GM18867 (cell line): ENCODE data around the gene MED27.

Experiments
- ATAC-seq: cut with Tn5 transposase; IDR thresholded peaks from one replicate; pipeline ENCODE4 v1.9.1; 2021; ENCODE audit warnings: mild to moderate bottlenecking, moderate library complexity; ENCODE audit not compliant: unreplicated experiment

The MED27 gene

DNA sequence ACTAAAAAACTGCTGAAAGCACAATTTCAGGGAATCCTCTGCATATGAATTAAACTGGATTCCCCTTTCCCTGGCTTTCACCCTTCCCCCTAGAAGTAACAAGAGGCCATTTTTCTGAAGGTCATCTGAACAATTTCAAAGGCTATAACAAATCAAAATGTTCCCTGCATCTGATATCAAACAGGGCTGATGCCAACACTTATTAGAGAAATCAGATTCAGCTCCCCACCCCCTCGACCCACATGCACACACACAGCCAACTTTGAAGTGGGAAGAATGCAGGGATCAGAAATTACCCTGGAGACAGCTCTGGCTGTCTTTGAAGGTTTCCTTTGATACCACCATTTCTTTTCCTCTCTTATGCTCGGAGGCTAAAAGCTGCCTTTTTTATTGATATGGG lies 190.7 kb downstream of the MED27 start:
- no peak for ATAC-seq

DNA sequence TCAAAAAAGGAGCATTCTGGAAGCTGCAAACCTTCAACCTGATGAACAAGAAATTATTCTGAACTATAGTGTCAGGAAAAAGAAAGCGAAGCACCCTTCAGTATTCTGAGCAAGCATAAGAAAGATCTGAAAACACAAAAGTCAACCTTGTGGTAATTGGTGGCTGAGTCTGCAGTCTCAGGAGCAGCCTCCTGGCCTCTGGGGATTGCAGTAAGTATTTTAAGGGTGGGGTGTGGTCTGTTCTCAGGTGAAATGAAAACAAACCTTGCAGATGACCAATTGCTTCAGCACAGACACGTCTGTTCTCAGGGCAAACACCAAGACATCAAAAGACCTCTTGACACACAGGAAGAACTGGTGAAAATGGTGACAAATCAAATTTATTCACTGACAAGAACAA lies 192.0 kb downstream of the MED27 start:
- no peak for ATAC-seq

GRCh38 chr9:131886826-131887225 lies 192.8 kb downstream of the MED27 start:
- ATAC-seq = no peak

DNA sequence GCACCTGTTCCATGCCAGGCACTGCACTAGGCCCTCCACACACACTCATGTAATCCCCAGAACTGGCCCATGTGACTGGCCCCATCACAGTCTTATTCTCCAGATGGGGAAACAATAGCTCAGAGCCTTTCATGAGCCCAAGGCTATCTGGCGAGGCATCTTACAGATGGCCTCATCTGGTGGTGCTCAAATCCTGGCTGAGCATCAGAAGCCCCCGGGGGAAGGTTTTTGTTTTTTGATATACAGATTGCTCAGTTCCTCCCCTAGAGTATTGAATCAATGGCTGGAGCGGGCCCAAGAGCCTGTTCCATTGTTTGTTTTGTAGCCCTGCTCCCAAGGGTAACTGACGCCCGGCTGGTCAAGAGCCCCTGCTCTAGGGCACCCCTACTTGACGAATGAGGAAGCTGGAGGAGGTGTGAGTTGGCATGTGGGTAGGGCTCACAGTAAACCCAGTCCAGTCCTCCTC lies 194.5 kb downstream of the MED27 start:
- ATAC-seq = no peak

- ATAC-seq = no peak
Observed at GRCh38 chr9:131884222-131884621, 195.4 kb downstream of the MED27 start.

DNA sequence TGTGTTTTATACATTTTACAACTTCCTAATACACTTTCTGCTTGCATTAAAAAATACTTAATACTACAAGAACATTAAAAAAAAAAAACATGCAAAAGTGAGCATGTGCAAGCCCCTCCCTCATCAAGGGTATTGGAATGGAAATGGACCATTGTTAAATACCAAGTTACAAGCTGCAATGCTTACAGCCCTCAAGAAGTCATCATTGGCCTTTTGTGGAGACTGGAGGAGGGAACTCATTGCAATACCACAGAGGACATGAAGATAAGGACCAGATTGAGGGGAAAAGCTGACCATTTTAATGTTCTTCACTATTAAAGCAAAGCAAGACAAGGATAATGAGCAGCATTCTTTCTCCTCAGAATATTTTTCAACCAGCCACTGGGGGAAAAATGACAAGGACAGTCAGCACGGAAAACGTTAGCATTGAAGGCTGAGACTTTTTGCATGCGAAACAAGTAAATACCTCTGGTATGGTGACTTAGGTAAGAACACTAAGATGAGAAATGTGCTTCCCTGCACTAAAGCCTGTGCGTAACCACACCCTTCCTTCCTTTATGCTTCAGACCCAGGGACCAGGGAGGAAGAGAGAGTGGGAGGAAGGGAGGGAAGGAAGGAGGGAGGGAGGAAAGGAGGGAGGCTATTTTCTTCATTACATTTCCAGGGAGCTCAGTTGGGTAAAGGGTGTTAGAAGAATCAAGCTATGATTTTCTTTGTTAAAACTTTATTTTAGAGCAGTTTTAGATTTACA lies 198.7 kb downstream of the MED27 start:
- no peak for ATAC-seq

- ATAC-seq = no peak
Observed at GRCh38 chr9:131879911-131880290, 199.8 kb downstream of the MED27 start.

- ATAC-seq = no peak
Observed at GRCh38 chr9:131879181-131879910, 200.3 kb downstream of the MED27 start.

GRCh38 chr9:131876486-131876885 lies 203.2 kb downstream of the MED27 start:
- ATAC-seq = no peak

- ATAC-seq = no peak
Observed at GRCh38 chr9:131875828-131876485, 203.7 kb downstream of the MED27 start.

GRCh38 chr9:131874916-131875670 lies 204.6 kb downstream of the MED27 start:
- ATAC-seq = no peak

- no peak for ATAC-seq
Observed at GRCh38 chr9:131874447-131874846, 205.2 kb downstream of the MED27 start.

- ATAC-seq = no peak
Observed at GRCh38 chr9:131873891-131874440, 205.7 kb downstream of the MED27 start.

DNA sequence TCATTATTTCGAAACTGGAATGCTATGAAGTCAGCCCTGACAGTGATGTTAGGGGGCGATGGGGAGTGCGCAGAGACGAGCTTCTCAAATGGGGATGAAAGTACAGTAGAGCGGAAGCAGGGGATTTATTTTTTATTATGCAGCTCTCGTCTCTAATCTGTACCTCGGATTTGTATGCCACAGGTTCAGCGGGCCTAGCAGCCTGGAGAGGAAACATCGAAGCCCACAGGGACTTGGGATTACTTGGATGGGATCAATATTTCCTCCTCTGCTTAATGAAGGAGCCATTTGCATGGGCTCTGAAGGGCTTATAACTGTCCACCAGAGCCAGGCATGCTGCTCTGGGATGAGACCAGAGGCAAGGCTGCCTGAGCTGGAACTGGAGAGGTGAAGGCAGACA lies 206.3 kb downstream of the MED27 start:
- no peak for ATAC-seq

DNA sequence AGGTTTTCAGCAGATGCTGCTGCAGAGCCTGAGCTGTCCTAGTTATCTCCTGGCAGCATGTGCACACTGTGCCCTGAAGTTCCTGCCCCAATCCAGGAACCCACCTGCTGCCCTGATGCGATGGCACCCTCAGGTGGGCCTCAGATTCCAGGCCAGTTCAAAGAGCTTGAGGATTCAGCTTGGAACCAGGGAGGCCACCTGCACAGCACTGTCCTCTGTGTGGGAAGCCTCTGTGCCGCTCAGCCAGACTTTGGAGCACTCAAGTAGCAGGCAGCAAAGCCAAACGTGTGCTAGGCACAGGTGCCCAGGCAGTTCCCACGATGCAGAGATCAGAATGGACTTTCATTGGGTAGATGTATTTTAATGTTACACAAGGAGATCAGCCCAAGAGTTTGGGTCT lies 207.0 kb downstream of the MED27 start:
- no peak for ATAC-seq

DNA sequence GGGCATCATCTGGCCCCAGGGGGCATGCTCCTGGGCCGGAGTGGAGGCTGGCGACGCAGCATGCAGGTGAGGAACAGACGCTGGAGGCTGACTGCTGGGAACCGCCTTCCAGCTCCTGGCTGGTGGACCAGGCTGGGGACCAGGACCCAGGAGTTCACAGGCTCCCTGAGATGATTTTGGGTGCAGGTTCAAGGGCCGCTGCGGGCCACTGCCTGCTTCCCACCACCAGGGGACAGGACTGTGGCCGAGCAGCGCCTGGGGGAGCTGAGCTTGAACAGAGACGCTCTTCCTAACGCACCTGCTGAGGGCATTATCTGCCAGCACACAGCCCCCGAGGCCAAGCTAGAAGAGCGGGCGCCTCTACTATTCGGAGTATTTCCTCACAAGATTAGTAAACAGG lies 207.7 kb downstream of the MED27 start:
- no peak for ATAC-seq

GRCh38 chr9:131870156-131870555 lies 209.5 kb downstream of the MED27 start:
- ATAC-seq = no peak

GRCh38 chr9:131869348-131869747 lies 210.3 kb downstream of the MED27 start:
- no peak for ATAC-seq

DNA sequence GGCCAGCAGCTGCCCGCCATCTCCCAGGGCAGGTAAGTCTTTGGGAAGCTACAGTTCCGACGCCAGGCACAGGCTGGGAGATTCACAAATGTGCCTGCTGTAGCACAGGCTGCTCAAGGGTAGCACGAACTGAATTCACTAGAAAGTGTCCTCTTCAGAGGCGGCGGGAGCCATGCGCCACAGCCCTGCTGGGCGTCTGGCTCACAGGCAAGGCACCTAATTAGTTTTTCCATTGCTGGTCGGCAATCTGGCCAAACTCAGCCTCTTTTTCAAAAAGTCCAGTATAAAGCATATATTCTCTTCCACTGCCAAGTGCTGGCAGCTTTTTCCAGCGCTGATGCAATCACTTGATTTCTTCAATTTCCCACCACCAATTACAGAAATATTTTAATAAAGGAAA lies 210.9 kb downstream of the MED27 start:
- ATAC-seq = no peak

GRCh38 chr9:131867611-131868192 lies 212.0 kb downstream of the MED27 start:
- no peak for ATAC-seq
